Adrenal gland (tissue), 12 donors: ENCODE measurements around the gene AOPEP. TPM values are rescaled to one million over a fixed set of nuclear protein-coding genes. Genes with fewer than 3 reads are reported as not detected.
A peak's percentile ranks its signal among the peaks of the same experiment; 100 is the strongest.

Experiments
- DNase-seq, 7 donors: peaks; one replicate each; pipeline ENCODE4 v3.0.0-alpha.2; 2019 to 2020
- H3K27ac ChIP-seq, 5 donors: fragments of 200-600 bp; sonication (generic) in 4 of 5; 1 replicate in 3 of 5; 2 replicates in 2 of 5; pipeline versions ENCODE4 v1.5.1 to v1.8.0; 2016 to 2020; ENCODE audit warnings: mild to moderate bottlenecking in 1 of 5
- H3K27me3 ChIP-seq: fragments of 200-600 bp; 2 replicates; pipeline ENCODE4 v1.8.0; 2021
- H3K36me3 ChIP-seq, 2 donors: fragments of 200-600 bp; replicated peaks in 1 of 2; 1 replicate in 1 of 2; 2 replicates in 1 of 2; pipeline versions ENCODE4 v1.5.1 to v1.8.0; 2018 to 2022
- H3K4me1 ChIP-seq, 2 donors: fragments of 200-600 bp; replicated peaks in 1 of 2; 1 replicate in 1 of 2; 2 replicates in 1 of 2; pipeline versions ENCODE4 v1.5.1 to v1.8.0; 2018 to 2021
- H3K4me3 ChIP-seq, 4 donors: fragments of 200-600 bp; sonication (generic) in 3 of 4; one replicate each; pipeline ENCODE4 v1.5.1; 2016 to 2018
- H3K9me3 ChIP-seq, 3 donors: fragments of 200-600 bp; sonication (generic) in 1 of 3; replicated peaks in 1 of 3; 1 replicate in 2 of 3; 2 replicates in 1 of 3; pipeline versions ENCODE4 v1.5.1 to v1.8.0; 2016 to 2021
- CTCF ChIP-seq, 6 experiments: fragments of 450-650 bp in 4 of 6; fragments of 200-600 bp in 2 of 6; sonication (generic) in 1 of 6; IDR thresholded peaks; 1 replicate in 5 of 6; 2 replicates in 1 of 6; pipeline versions ENCODE4 v1.5.1 to v1.8.0; 2016 to 2021; ENCODE audit warnings: antibody characterized with exemption in 6 of 6, mild to moderate bottlenecking in 2 of 6, moderate library complexity in 1 of 6
- POLR2A ChIP-seq, 2 donors: fragments of 450-650 bp; IDR thresholded peaks; one replicate each; pipeline ENCODE4 v1.6.1; 2017; ENCODE audit warnings: antibody characterized with exemption in 2 of 2, mild to moderate bottlenecking in 2 of 2, moderate library complexity in 1 of 2
- WGBS, 4 donors: extraction: QIAGEN DNeasy Blood & Tissue Kit in 2 of 4; methylation state at CpG; one replicate each; pipeline versions ENCODE4 v1.1.5 to v1.1.7; 2013 to 2017; 5-methylcytosine and 5-hydroxymethylcytosine counted together
- intact Hi-C, 2 donors: fragments of 100-400 bp; cut with DNase I; formaldehyde crosslinking; loops; one replicate each; pipeline versions ENCODE4 v1.14.1 to v1.15.0; 2022 to 2023
- polyA plus RNA-seq, 3 donors: library from polyadenylated mRNA; stranded (reverse); fragments of 200-250 nt in 2 of 3; fragments of 350-450 nt in 1 of 3; fragmentation: Illumina TruSeq in 1 of 3; extraction: RNeasy Lipid Tissue Mini Kit (QIAGEN cat#74804) in 1 of 3; gene quantifications; one replicate each; pipeline ENCODE4 v1.2.3, GENCODE V29; 2013 to 2014
- total RNA-seq, 9 donors: library from RNA; depleted of rRNA in 4 of 9; stranded (reverse); fragments of >200 nt in 4 of 9; fragments of 120-200 nt in 1 of 9; fragmentation: NEBNext Ultra II Directional in 1 of 9; extraction: Animal tissue kit (Norgen Biotek cat#: 25700) in 1 of 9; gene quantifications; one replicate each; pipeline versions ENCODE4 v1.1.0 to v1.2.4, GENCODE V29; 2013 to 2023
- donor health status: healthy with polysubstance abuse.
- donor health status: Bipolar disorder and iron deficiency.
- donor health status: DM: yes; HTN: yes; CAD: no.
- donor health status: DM: no; HTN: no; CAD: no.
- donor health status: DM: no; HTN: no; CAD: no.
- donor health status: DM: yes; HTN: yes; CAD: no.

The AOPEP gene
- total and polyA plus RNA-seq, 12 donors: 31.0 to 99.6 (median 71.0) TPM

GRCh38 chr9:94901019-94901363 is 174.5 kb downstream of the AOPEP start:
- TF ChIP-seq CTCF (IDR thresholded peaks at IDR 0.05): no peak
- no peak for TF ChIP-seq POLR2A (IDR thresholded peaks at IDR 0.05)
- peak overlapping the region in 1 of 4 donors; percentile 21 for H3K4me3 ChIP-seq
- intact Hi-C loops: no loop called here
- H3K9me3 ChIP-seq: no peaks in the 10 kb centered on the region
- no peaks in the 10 kb centered on the region for H3K36me3 ChIP-seq
- no peaks in the 10 kb centered on the region for H3K27me3 ChIP-seq
- H3K27ac ChIP-seq: peak overlapping the region; percentile 56 to 91 (median 70)
- no peak for DNase-seq
- 44 to 69% (median 65%) methylated on average over 4 of the region's 4 CpGs for WGBS, 4 donors
- peaks cover 19 to 30% of the 10 kb centered on the region in 2 donors for H3K4me1 ChIP-seq

- Histone ChIP-seq H3K4me1 (peaks cover 19 to 46% of the 10 kb centered on the region in 2 donors), H3K36me3 (no peaks in the 10 kb centered on the region), H3K27me3 (no peaks in the 10 kb centered on the region), H3K4me3 (no peak overlapping the region), H3K27ac (no peak overlapping the region), H3K9me3 (no peaks in the 10 kb centered on the region)
- TF ChIP-seq POLR2A (IDR thresholded peaks at IDR 0.05) (no peak), CTCF (IDR thresholded peaks at IDR 0.05) (no peak)
- DNase-seq: peak in 1 of 7 donors; percentile 9
- intact Hi-C loops: no loop called here
- WGBS, 4 donors: 74 to 79% (median 76%) methylated on average over 2 of the region's 2 CpGs
Observed at GRCh38 chr9:94903961-94904421, 177.5 kb downstream of the AOPEP start.

GRCh38 chr9:94904806-94905205 is 178.3 kb downstream of the AOPEP start:
- peaks cover 19 to 45% of the 10 kb centered on the region in 2 donors for H3K4me1 ChIP-seq
- H3K4me3 ChIP-seq: no peak overlapping the region
- no peak overlapping the region for H3K27ac ChIP-seq
- WGBS, 4 donors: 89 to 96% (median 90%) methylated on average over 3 of the region's 3 CpGs
- intact Hi-C loops: loop anchor here in 1 of 2 donors (5.0 kb wide), 1 partner anchor 48 kb away; no protein-coding TSS in a partner anchor
- no peaks in the 10 kb centered on the region for H3K36me3 ChIP-seq
- TF ChIP-seq CTCF (IDR thresholded peaks at IDR 0.05) (no peak), POLR2A (IDR thresholded peaks at IDR 0.05) (no peak)
- H3K9me3 ChIP-seq: no peaks in the 10 kb centered on the region
- H3K27me3 ChIP-seq: no peaks in the 10 kb centered on the region
- DNase-seq: no peak

GRCh38 chr9:94905606-94906005 is 179.1 kb downstream of the AOPEP start:
- H3K27ac ChIP-seq: no peak overlapping the region
- intact Hi-C loops: loop anchor here in 1 of 2 donors (5.0 kb wide), 1 partner anchor 48 kb away; no protein-coding TSS in a partner anchor
- TF ChIP-seq POLR2A (IDR thresholded peaks at IDR 0.05) (no peak), CTCF (IDR thresholded peaks at IDR 0.05) (no peak)
- 84 to 98% (median 88%) methylated on average over 2 of the region's 2 CpGs for WGBS, 4 donors
- no peaks in the 10 kb centered on the region for H3K27me3 ChIP-seq
- H3K9me3 ChIP-seq: no peaks in the 10 kb centered on the region
- H3K4me3 ChIP-seq: no peak overlapping the region
- no peaks in the 10 kb centered on the region for H3K36me3 ChIP-seq
- H3K4me1 ChIP-seq: peaks cover 11 to 37% of the 10 kb centered on the region in 2 donors
- peak in 1 of 7 donors; percentile 7 for DNase-seq
